Immature natural killer cell (primary cell): ENCODE data around the gene MLLT1. TPM values are rescaled to one million over a fixed set of nuclear protein-coding genes. Genes with fewer than 3 reads are reported as not detected.

ENCODE experiments used
- DNase-seq, 3 donors: peaks; one replicate each; pipeline ENCODE4 v3.0.0; 2022; ENCODE audit warnings: mixed read lengths in 1 of 3
- H3K27ac Mint-ChIP-seq, 6 donors: one replicate each; pipeline ENCODE4 v1.8.0; 2020; ENCODE audit warnings: mixed read lengths in 6 of 6, mild to moderate bottlenecking in 5 of 6, inconsistent platforms in 4 of 6, moderate library complexity in 3 of 6
- H3K27me3 Mint-ChIP-seq, 3 donors: one replicate each; pipeline ENCODE4 v1.8.0; 2020 to 2021; ENCODE audit warnings: low read depth in 3 of 3, mild to moderate bottlenecking in 3 of 3, mixed read lengths in 3 of 3, moderate library complexity in 3 of 3, inconsistent platforms in 1 of 3
- H3K36me3 Mint-ChIP-seq, 3 donors: one replicate each; pipeline ENCODE4 v1.8.0; 2020; ENCODE audit warnings: mixed read lengths in 3 of 3, inconsistent platforms in 2 of 3, mild to moderate bottlenecking in 2 of 3
- H3K4me1 Mint-ChIP-seq, 2 donors: one replicate each; pipeline ENCODE4 v1.8.0; 2020; ENCODE audit warnings: inconsistent platforms in 2 of 2, mild to moderate bottlenecking in 2 of 2, mixed read lengths in 2 of 2, moderate library complexity in 1 of 2
- H3K4me3 Mint-ChIP-seq, 5 donors: one replicate each; pipeline ENCODE4 v1.8.0; 2020; ENCODE audit warnings: mild to moderate bottlenecking in 5 of 5, mixed read lengths in 5 of 5, inconsistent platforms in 3 of 5, moderate library complexity in 3 of 5
- H3K9me3 Mint-ChIP-seq, 6 donors: one replicate each; pipeline ENCODE4 v1.8.0; 2020; ENCODE audit warnings: mild to moderate bottlenecking in 6 of 6, mixed read lengths in 6 of 6, inconsistent platforms in 4 of 6, moderate library complexity in 3 of 6
- polyA plus RNA-seq, 3 donors: library from polyadenylated mRNA; unstranded; fragments of 300-500 nt; fragmentation: Illumina TruSeq; gene quantifications; one replicate each; pipeline ENCODE4 v1.2.3, GENCODE V29; 2021

MLLT1 gene
- polyA plus RNA-seq, 3 donors from 2014 or later, result 0.11 to 1.9 (median 0.54) TPM

- Mint-ChIP-seq H3K4me1 (peaks cover 42 to 54% of the 10 kb centered on the region in 2 donors), H3K4me3 (peak overlapping the region in 1 of 5 donors; percentile 42), H3K27ac (peak overlapping the region in 2 of 6 donors; percentile 2 to 69), H3K27me3 (peaks cover 0 to 3% (median 0%) of the 10 kb centered on the region in 3 donors), H3K36me3 (peaks cover 0 to 9% (median 6%) of the 10 kb centered on the region in 3 donors), H3K9me3 (no peaks in the 10 kb centered on the region)
- no peak for DNase-seq
Measured at GRCh38 chr19:6233827-6234511, 45.8 kb downstream of the MLLT1 start.

GRCh38 chr19:6233056-6233826 is 46.5 kb downstream of the MLLT1 start:
- Mint-ChIP-seq H3K27ac (no peak overlapping the region), H3K27me3 (peaks cover 0 to 3% (median 0%) of the 10 kb centered on the region in 3 donors), H3K4me3 (no peak overlapping the region), H3K36me3 (peaks cover 0 to 9% (median 6%) of the 10 kb centered on the region in 3 donors), H3K4me1 (peaks cover 36 to 51% of the 10 kb centered on the region in 2 donors), H3K9me3 (no peaks in the 10 kb centered on the region)
- DNase-seq, result no peak

- Mint-ChIP-seq H3K4me1 (peaks cover 31 to 49% of the 10 kb centered on the region in 2 donors), H3K9me3 (no peaks in the 10 kb centered on the region), H3K27ac (peak overlapping the region in 2 of 6 donors; percentile 45 to 61), H3K27me3 (peaks cover 0 to 3% (median 0%) of the 10 kb centered on the region in 3 donors), H3K36me3 (peaks cover 0 to 9% (median 6%) of the 10 kb centered on the region in 3 donors), H3K4me3 (no peak overlapping the region)
- no peak for DNase-seq
Measured at GRCh38 chr19:6232601-6233055, 47.1 kb downstream of the MLLT1 start.

GRCh38 chr19:6230991-6231448 is 48.8 kb downstream of the MLLT1 start:
- H3K4me3 Mint-ChIP-seq, result peak overlapping the region in 3 of 5 donors; percentile 28 to 31 (median 31)
- H3K4me1 Mint-ChIP-seq, result peaks cover 31 to 48% of the 10 kb centered on the region in 2 donors
- peaks cover 0 to 3% (median 0%) of the 10 kb centered on the region in 3 donors for H3K27me3 Mint-ChIP-seq
- no peaks in the 10 kb centered on the region for H3K9me3 Mint-ChIP-seq
- peaks cover 0 to 9% (median 6%) of the 10 kb centered on the region in 3 donors for H3K36me3 Mint-ChIP-seq
- no peak for DNase-seq
- H3K27ac Mint-ChIP-seq, result peak overlapping the region; percentile 6 to 62 (median 43)

- H3K27ac Mint-ChIP-seq, result no peak overlapping the region
Measured at GRCh38 chr19:6229951-6230712, 49.6 kb downstream of the MLLT1 start.

GRCh38 chr19:6229216-6229913 is 50.4 kb downstream of the MLLT1 start:
- no peaks in the 10 kb centered on the region for H3K9me3 Mint-ChIP-seq
- peaks cover 0 to 1% (median 0%) of the 10 kb centered on the region in 3 donors for H3K27me3 Mint-ChIP-seq
- peaks cover 24 to 34% of the 10 kb centered on the region in 2 donors for H3K4me1 Mint-ChIP-seq
- H3K4me3 Mint-ChIP-seq, result no peak overlapping the region
- H3K36me3 Mint-ChIP-seq, result peaks cover 0 to 9% (median 6%) of the 10 kb centered on the region in 3 donors
- no peak for DNase-seq
- H3K27ac Mint-ChIP-seq, result peak overlapping the region in 1 of 6 donors; percentile 16

More at GRCh38 chr19:6229951-6230712, 49.6 kb downstream of the MLLT1 start:
- peaks cover 0 to 9% (median 6%) of the 10 kb centered on the region in 3 donors for H3K36me3 Mint-ChIP-seq
- peaks cover 31 to 42% of the 10 kb centered on the region in 2 donors for H3K4me1 Mint-ChIP-seq
- peaks cover 0 to 1% (median 0%) of the 10 kb centered on the region in 3 donors for H3K27me3 Mint-ChIP-seq
- H3K9me3 Mint-ChIP-seq, result no peaks in the 10 kb centered on the region
- no peak overlapping the region for H3K4me3 Mint-ChIP-seq
- no peak for DNase-seq

GRCh38 chr19:6228551-6229215 is 51.1 kb downstream of the MLLT1 start:
- H3K27ac Mint-ChIP-seq, result no peak overlapping the region
- peaks cover 0 to 1% (median 0%) of the 10 kb centered on the region in 3 donors for H3K27me3 Mint-ChIP-seq
- H3K4me1 Mint-ChIP-seq, result peaks cover 21 to 29% of the 10 kb centered on the region in 2 donors
- no peaks in the 10 kb centered on the region for H3K9me3 Mint-ChIP-seq
- no peak overlapping the region for H3K4me3 Mint-ChIP-seq
- DNase-seq, result no peak
- H3K36me3 Mint-ChIP-seq, result peaks cover 0 to 9% (median 6%) of the 10 kb centered on the region in 3 donors

GRCh38 chr19:6227936-6228325 is 51.8 kb downstream of the MLLT1 start:
- H3K36me3 Mint-ChIP-seq, result peaks cover 0 to 9% (median 6%) of the 10 kb centered on the region in 3 donors
- no peak for DNase-seq
- H3K4me1 Mint-ChIP-seq, result peaks cover 21 to 26% of the 10 kb centered on the region in 2 donors
- H3K27me3 Mint-ChIP-seq, result peaks cover 0 to 1% (median 0%) of the 10 kb centered on the region in 3 donors
- no peak overlapping the region for H3K27ac Mint-ChIP-seq
- H3K9me3 Mint-ChIP-seq, result no peaks in the 10 kb centered on the region
- no peak overlapping the region for H3K4me3 Mint-ChIP-seq

GRCh38 chr19:6227156-6227935 is 52.4 kb downstream of the MLLT1 start:
- no peak overlapping the region for H3K4me3 Mint-ChIP-seq
- peaks cover 15 to 22% of the 10 kb centered on the region in 2 donors for H3K4me1 Mint-ChIP-seq
- H3K27ac Mint-ChIP-seq, result no peak overlapping the region
- no peak for DNase-seq
- peaks cover 0 to 1% (median 0%) of the 10 kb centered on the region in 3 donors for H3K27me3 Mint-ChIP-seq
- no peaks in the 10 kb centered on the region for H3K9me3 Mint-ChIP-seq
- peaks cover 0 to 9% (median 6%) of the 10 kb centered on the region in 3 donors for H3K36me3 Mint-ChIP-seq

- DNase-seq, result no peak
- H3K9me3 Mint-ChIP-seq, result no peaks in the 10 kb centered on the region
- no peak overlapping the region for H3K4me3 Mint-ChIP-seq
- H3K36me3 Mint-ChIP-seq, result peaks cover 0 to 9% (median 6%) of the 10 kb centered on the region in 3 donors
- H3K4me1 Mint-ChIP-seq, result peaks cover 11 to 18% of the 10 kb centered on the region in 2 donors
- peaks cover 0 to 1% (median 0%) of the 10 kb centered on the region in 3 donors for H3K27me3 Mint-ChIP-seq
- H3K27ac Mint-ChIP-seq, result no peak overlapping the region
Measured at GRCh38 chr19:6226444-6227155, 53.2 kb downstream of the MLLT1 start.

GRCh38 chr19:6226012-6226411 is 53.8 kb downstream of the MLLT1 start:
- no peak for DNase-seq
- Mint-ChIP-seq H3K36me3 (peaks cover 0 to 9% (median 6%) of the 10 kb centered on the region in 3 donors), H3K4me1 (peaks cover 6 to 14% of the 10 kb centered on the region in 2 donors), H3K27ac (no peak overlapping the region), H3K9me3 (no peaks in the 10 kb centered on the region), H3K4me3 (no peak overlapping the region), H3K27me3 (peaks cover 0 to 1% (median 0%) of the 10 kb centered on the region in 3 donors)
